Type B pancreatic cell (in vitro differentiated cells): Measurements from ENCODE around the gene ATP1A1. TPM values are rescaled to one million over a fixed set of nuclear protein-coding genes. Genes with fewer than 3 reads are reported as not detected.

Experiments
- DNase-seq: peaks from one replicate; pipeline ENCODE4 v3.0.0; 2021; ENCODE audit warnings: mixed read lengths; ENCODE audit not compliant: unreplicated experiment; ENCODE audit errors: extremely low spot score
- H3K27ac Mint-ChIP-seq: 2 replicates; pipeline ENCODE4 v1.8.0; 2021; ENCODE audit warnings: mild to moderate bottlenecking, mixed read lengths
- H3K27me3 Mint-ChIP-seq: 2 replicates; pipeline ENCODE4 v1.8.0; 2021; ENCODE audit warnings: mixed read lengths
- H3K36me3 Mint-ChIP-seq: 2 replicates; pipeline ENCODE4 v1.8.0; 2021; ENCODE audit warnings: mixed read lengths
- H3K4me1 Mint-ChIP-seq: one replicate; pipeline ENCODE4 v1.8.0; 2021; ENCODE audit warnings: mixed read lengths; ENCODE audit not compliant: unreplicated experiment
- H3K4me3 Mint-ChIP-seq: 2 replicates; pipeline ENCODE4 v1.8.0; 2021; ENCODE audit warnings: mild to moderate bottlenecking, mixed read lengths
- H3K9me3 Mint-ChIP-seq: 2 replicates; pipeline ENCODE4 v1.8.0; 2021; ENCODE audit warnings: mixed read lengths
- CTCF ChIP-seq: fragments of 200-600 bp; sonication (generic); conservative IDR thresholded peaks from 2 replicates; pipeline ENCODE4 v1.5.0; 2021; ENCODE audit warnings: antibody characterized with exemption, mild to moderate bottlenecking
- total RNA-seq: library from RNA; stranded (reverse); gene quantifications from 2 replicates; pipeline ENCODE4 v1.2.1, GENCODE V29; 2021; ENCODE audit warnings: low replicate concordance

ATP1A1 gene
- total RNA-seq, 1 donor from 2014 or later = 374 TPM

GRCh38 chr1:116401646-116402176, 28.7 kb downstream of the ATP1A1 start:
- no peak overlapping the region for H3K27ac Mint-ChIP-seq
- peaks cover 3% of the 10 kb centered on the region for H3K4me1 Mint-ChIP-seq
- H3K4me3 Mint-ChIP-seq = no peak overlapping the region
- DNase-seq = no peak
- no peaks in the 10 kb centered on the region for H3K9me3 Mint-ChIP-seq
- H3K27me3 Mint-ChIP-seq = no peaks in the 10 kb centered on the region
- H3K36me3 Mint-ChIP-seq = peaks cover 78% of the 10 kb centered on the region
- TF ChIP-seq CTCF = no peak

GRCh38 chr1:116402333-116402732, 29.3 kb downstream of the ATP1A1 start:
- H3K27me3 Mint-ChIP-seq = no peaks in the 10 kb centered on the region
- peak overlapping the region; percentile 27 for H3K27ac Mint-ChIP-seq
- TF ChIP-seq CTCF = no peak
- H3K36me3 Mint-ChIP-seq = peaks cover 76% of the 10 kb centered on the region
- H3K4me3 Mint-ChIP-seq = no peak overlapping the region
- no peaks in the 10 kb centered on the region for H3K9me3 Mint-ChIP-seq
- peaks cover 3% of the 10 kb centered on the region for H3K4me1 Mint-ChIP-seq
- DNase-seq = no peak

GRCh38 chr1:116403496-116404136, 30.6 kb downstream of the ATP1A1 start:
- Mint-ChIP-seq H3K27me3 (no peaks in the 10 kb centered on the region), H3K27ac (no peak overlapping the region), H3K36me3 (peaks cover 69% of the 10 kb centered on the region), H3K4me3 (no peak overlapping the region), H3K9me3 (no peaks in the 10 kb centered on the region), H3K4me1 (peaks cover 3% of the 10 kb centered on the region)
- no peak for DNase-seq
- no peak for TF ChIP-seq CTCF

GRCh38 chr1:116404699-116405098, 31.7 kb downstream of the ATP1A1 start:
- no peaks in the 10 kb centered on the region for H3K27me3 Mint-ChIP-seq
- no peak for DNase-seq
- peaks cover 58% of the 10 kb centered on the region for H3K36me3 Mint-ChIP-seq
- no peak for TF ChIP-seq CTCF
- no peak overlapping the region for H3K27ac Mint-ChIP-seq
- peaks cover 3% of the 10 kb centered on the region for H3K4me1 Mint-ChIP-seq
- no peaks in the 10 kb centered on the region for H3K9me3 Mint-ChIP-seq
- H3K4me3 Mint-ChIP-seq = no peak overlapping the region

GRCh38 chr1:116405241-116406135, 32.4 kb downstream of the ATP1A1 start:
- TF ChIP-seq CTCF = no peak
- no peak for DNase-seq
- Mint-ChIP-seq H3K27ac (no peak overlapping the region), H3K36me3 (peaks cover 57% of the 10 kb centered on the region), H3K4me1 (peaks cover 3% of the 10 kb centered on the region), H3K4me3 (no peak overlapping the region), H3K27me3 (no peaks in the 10 kb centered on the region), H3K9me3 (no peaks in the 10 kb centered on the region)
